ENCODE results near the gene ABHD2.

GRCh38 chr15:89186803-89187202 lies 98.5 kb downstream of the ABHD2 start:
- TF ChIP-seq CTCF (IDR thresholded peaks at IDR 0.05) (no peak), EP300 (IDR thresholded peaks at IDR 0.05) (no peak), POLR2AphosphoS5 (IDR thresholded peaks at IDR 0.05) (no peak)

Data from upper lobe of left lung (tissue), 4 donors.